Neural progenitor cell (in vitro differentiated cells): Measurements from ENCODE around the gene SLC12A7. TPM values are rescaled to one million over a fixed set of nuclear protein-coding genes. Genes with fewer than 3 reads are reported as not detected.

Source experiments
- DNase-seq: peaks from one replicate; pipeline ENCODE4 v3.0.0-alpha.2; 2016; ENCODE audit warnings: low spot score
- H2AFZ ChIP-seq: fragments of 200-600 bp; sonication (generic); replicated peaks from 2 replicates; pipeline ENCODE4 v1.6.1; 2016; ENCODE audit warnings: antibody characterized with exemption
- H3F3A ChIP-seq: fragments of 200-600 bp; sonication (generic); 2 replicates; pipeline ENCODE4 v1.6.1; 2016; ENCODE audit warnings: antibody characterized with exemption, low read depth
- H3K27ac ChIP-seq: fragments of 200-600 bp; sonication (generic); 2 replicates; pipeline ENCODE4 v1.5.1; 2016; ENCODE audit warnings: mild to moderate bottlenecking
- H3K27me3 ChIP-seq: fragments of 200-600 bp; sonication (generic); 2 replicates; pipeline ENCODE4 v1.6.1; 2016; ENCODE audit warnings: mild to moderate bottlenecking, moderate library complexity
- H3K36me3 ChIP-seq: fragments of 200-600 bp; sonication (generic); 2 replicates; pipeline ENCODE4 v1.5.1; 2016
- H3K4me1 ChIP-seq: fragments of 200-600 bp; sonication (generic); 2 replicates; pipeline ENCODE4 v1.6.1; 2016; ENCODE audit warnings: mixed run types
- H3K4me2 ChIP-seq: fragments of 200-600 bp; sonication (generic); 2 replicates; pipeline ENCODE4 v1.6.1; 2016
- H3K4me3 ChIP-seq: fragments of 200-600 bp; sonication (generic); 2 replicates; pipeline ENCODE4 v1.5.1; 2016
- H3K79me2 ChIP-seq: fragments of 200-600 bp; sonication (generic); 2 replicates; pipeline ENCODE4 v1.6.1; 2016; ENCODE audit warnings: low read depth
- H3K9ac ChIP-seq: fragments of 200-600 bp; sonication (generic); 2 replicates; pipeline ENCODE4 v1.6.1; 2016
- H3K9me3 ChIP-seq: fragments of 200-600 bp; sonication (generic); 2 replicates; pipeline ENCODE4 v1.5.1; 2016; ENCODE audit warnings: low read depth
- H4K20me1 ChIP-seq: fragments of 200-600 bp; sonication (generic); 2 replicates; pipeline ENCODE4 v1.6.1; 2016; ENCODE audit warnings: low read depth
- H3K27ac Mint-ChIP-seq: 3 replicates; pipeline ENCODE4 v1.8.0; 2021; ENCODE audit warnings: mixed read lengths
- H3K27me3 Mint-ChIP-seq: 2 replicates; pipeline ENCODE4 v1.8.0; 2022; ENCODE audit warnings: low read depth, mild to moderate bottlenecking, inconsistent platforms, moderate library complexity, mixed read lengths; ENCODE audit not compliant: insufficient read depth
- H3K36me3 Mint-ChIP-seq: 3 replicates; pipeline ENCODE4 v1.8.0; 2021; ENCODE audit warnings: mixed read lengths
- H3K4me1 Mint-ChIP-seq: 3 replicates; pipeline ENCODE4 v1.8.0; 2021; ENCODE audit warnings: mixed read lengths
- H3K4me3 Mint-ChIP-seq: 3 replicates; pipeline ENCODE4 v1.8.0; 2021; ENCODE audit warnings: mild to moderate bottlenecking, moderate library complexity, mixed read lengths
- H3K9me3 Mint-ChIP-seq: 3 replicates; pipeline ENCODE4 v1.8.0; 2020; ENCODE audit warnings: mixed read lengths
- CTCF ChIP-seq: fragments of 200-600 bp; sonication (generic); IDR thresholded peaks from 2 replicates; pipeline ENCODE4 v1.5.1; 2017; ENCODE audit warnings: antibody characterized with exemption, mild to moderate bottlenecking
- EZH2 ChIP-seq: fragments of 200-600 bp; sonication (generic); IDR thresholded peaks from 2 replicates; pipeline ENCODE4 v1.6.1; 2017; ENCODE audit warnings: antibody characterized with exemption, mild to moderate bottlenecking, moderate library complexity
- EZH2phosphoT487 ChIP-seq: fragments of 200-600 bp; sonication (generic); IDR thresholded peaks from 2 replicates; pipeline ENCODE4 v1.6.1; 2017; ENCODE audit warnings: antibody characterized with exemption
- total RNA-seq: library from RNA; depleted of rRNA; stranded (reverse); fragments of >200 nt; gene quantifications from 2 replicates; pipeline ENCODE4 v1.2.3, GENCODE V29; 2015; ENCODE audit warnings: low replicate concordance

SLC12A7 gene
- total RNA-seq, 1 donor from 2014 or later, result 7.5 TPM

GRCh38 chr5:1069720-1070088, 42.2 kb downstream of the SLC12A7 start:
- no peak for DNase-seq
- Mint-ChIP-seq H3K36me3 (no peaks in the 10 kb centered on the region), H3K9me3 (no peaks in the 10 kb centered on the region), H3K4me1 (no peaks in the 10 kb centered on the region), H3K4me3 (no peak overlapping the region), H3K27ac (no peak overlapping the region), H3K27me3 (peaks cover 5% of the 10 kb centered on the region)
- H3K27ac ChIP-seq, result no peak overlapping the region
- H3K79me2 ChIP-seq, result no peaks in the 10 kb centered on the region
- no peak overlapping the region for H3K9ac ChIP-seq
- no peaks in the 10 kb centered on the region for H3F3A ChIP-seq
- no peak overlapping the region for H3K4me2 ChIP-seq
- no peaks in the 10 kb centered on the region for H3K4me1 ChIP-seq
- no peak overlapping the region for H2AFZ ChIP-seq
- TF ChIP-seq CTCF (no peak), EZH2phosphoT487 (no peak), EZH2 (no peak)
- no peaks in the 10 kb centered on the region for H3K36me3 ChIP-seq
- no peaks in the 10 kb centered on the region for H3K27me3 ChIP-seq
- H4K20me1 ChIP-seq, result peaks cover 8% of the 10 kb centered on the region
- H3K4me3 ChIP-seq, result no peak overlapping the region
- H3K9me3 ChIP-seq, result no peaks in the 10 kb centered on the region

- H3K9ac ChIP-seq, result no peak overlapping the region
- H3K4me2 ChIP-seq, result no peak overlapping the region
- Mint-ChIP-seq H3K27me3 (peaks cover 5% of the 10 kb centered on the region), H3K36me3 (no peaks in the 10 kb centered on the region), H3K9me3 (no peaks in the 10 kb centered on the region), H3K4me1 (no peaks in the 10 kb centered on the region), H3K27ac (no peak overlapping the region), H3K4me3 (no peak overlapping the region)
- H3K27ac ChIP-seq, result no peak overlapping the region
- H3F3A ChIP-seq, result no peaks in the 10 kb centered on the region
- H4K20me1 ChIP-seq, result peaks cover 8% of the 10 kb centered on the region
- TF ChIP-seq EZH2phosphoT487 (no peak), CTCF (no peak), EZH2 (no peak)
- no peak overlapping the region for H3K4me3 ChIP-seq
- no peaks in the 10 kb centered on the region for H3K9me3 ChIP-seq
- DNase-seq, result no peak
- no peaks in the 10 kb centered on the region for H3K4me1 ChIP-seq
- no peaks in the 10 kb centered on the region for H3K36me3 ChIP-seq
- H2AFZ ChIP-seq, result no peak overlapping the region
- no peaks in the 10 kb centered on the region for H3K27me3 ChIP-seq
- no peaks in the 10 kb centered on the region for H3K79me2 ChIP-seq
Observed at GRCh38 chr5:1068895-1069719, 42.8 kb downstream of the SLC12A7 start.

- TF ChIP-seq EZH2phosphoT487, result no peak
- TF ChIP-seq CTCF, result no peak
- no peak for TF ChIP-seq EZH2
- H3F3A ChIP-seq, result no peaks in the 10 kb centered on the region
- no peak overlapping the region for H3K27ac ChIP-seq
- Mint-ChIP-seq H3K4me3 (no peak overlapping the region), H3K27ac (no peak overlapping the region), H3K9me3 (no peaks in the 10 kb centered on the region), H3K36me3 (no peaks in the 10 kb centered on the region), H3K4me1 (no peaks in the 10 kb centered on the region), H3K27me3 (peaks cover 5% of the 10 kb centered on the region)
- no peak overlapping the region for H2AFZ ChIP-seq
- peaks cover 8% of the 10 kb centered on the region for H4K20me1 ChIP-seq
- H3K9ac ChIP-seq, result no peak overlapping the region
- no peak overlapping the region for H3K4me2 ChIP-seq
- no peaks in the 10 kb centered on the region for H3K36me3 ChIP-seq
- H3K27me3 ChIP-seq, result no peaks in the 10 kb centered on the region
- H3K4me1 ChIP-seq, result no peaks in the 10 kb centered on the region
- no peaks in the 10 kb centered on the region for H3K9me3 ChIP-seq
- no peaks in the 10 kb centered on the region for H3K79me2 ChIP-seq
- H3K4me3 ChIP-seq, result no peak overlapping the region
- no peak for DNase-seq
Observed at GRCh38 chr5:1068204-1068894, 43.5 kb downstream of the SLC12A7 start.
